C4-2B (cell line): ENCODE results near the gene IGLL1.
"Not testable (repeated sequence)": the region's sequence is repeated elsewhere in the genome, so short reads cannot be mapped to it uniquely, and the experiment has no call there.

Experiments
- H3K27ac ChIP-seq: fragments of 450-650 bp; 2 replicates; pipeline ENCODE4 v1.5.1; 2017
- CTCF ChIP-seq: fragments of 450-650 bp; conservative IDR thresholded peaks from 2 replicates; pipeline ENCODE4 v1.5.1; 2017; ENCODE audit warnings: mild to moderate bottlenecking
- ZFX ChIP-seq: fragments of 450-650 bp; IDR thresholded peaks from 2 replicates; pipeline ENCODE4 v1.6.1; 2017

The IGLL1 gene

DNA sequence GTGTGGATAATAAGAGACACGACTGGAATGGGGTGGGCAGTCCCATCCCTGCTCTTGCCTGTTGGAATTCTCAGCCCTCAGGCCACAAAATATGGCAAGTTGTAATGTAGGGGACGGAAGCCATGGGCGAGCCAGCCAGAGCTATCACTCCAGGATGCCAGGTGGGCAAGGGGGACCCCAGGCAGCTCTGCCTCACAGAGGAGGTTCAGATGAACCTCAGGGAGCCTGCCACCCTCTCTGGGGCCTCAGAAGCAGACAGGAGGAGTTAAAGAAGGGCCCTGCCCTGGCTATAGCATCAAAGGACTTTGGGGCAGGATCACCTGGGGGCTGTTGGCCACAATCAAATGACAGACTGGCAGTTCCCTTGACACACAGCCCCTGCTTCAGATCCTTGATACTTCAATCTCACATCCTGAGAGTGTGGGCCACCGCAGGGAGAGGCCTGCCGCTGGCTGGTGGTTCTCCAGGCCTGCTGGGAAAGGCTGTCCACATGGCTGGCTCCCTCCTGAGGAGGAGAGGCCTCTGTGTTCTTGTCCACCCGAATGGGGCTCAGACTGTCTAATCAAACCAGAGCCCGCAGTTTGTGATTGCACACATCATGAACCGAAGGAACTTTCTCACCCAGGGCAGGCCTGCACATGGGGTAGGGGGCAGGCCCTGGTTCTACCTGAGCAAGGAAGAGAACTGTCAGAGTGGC lies 31.4 kb downstream of the IGLL1 start:
- TF ChIP-seq ZFX (no peak), CTCF (no peak)
- no peak overlapping the region for H3K27ac ChIP-seq

DNA sequence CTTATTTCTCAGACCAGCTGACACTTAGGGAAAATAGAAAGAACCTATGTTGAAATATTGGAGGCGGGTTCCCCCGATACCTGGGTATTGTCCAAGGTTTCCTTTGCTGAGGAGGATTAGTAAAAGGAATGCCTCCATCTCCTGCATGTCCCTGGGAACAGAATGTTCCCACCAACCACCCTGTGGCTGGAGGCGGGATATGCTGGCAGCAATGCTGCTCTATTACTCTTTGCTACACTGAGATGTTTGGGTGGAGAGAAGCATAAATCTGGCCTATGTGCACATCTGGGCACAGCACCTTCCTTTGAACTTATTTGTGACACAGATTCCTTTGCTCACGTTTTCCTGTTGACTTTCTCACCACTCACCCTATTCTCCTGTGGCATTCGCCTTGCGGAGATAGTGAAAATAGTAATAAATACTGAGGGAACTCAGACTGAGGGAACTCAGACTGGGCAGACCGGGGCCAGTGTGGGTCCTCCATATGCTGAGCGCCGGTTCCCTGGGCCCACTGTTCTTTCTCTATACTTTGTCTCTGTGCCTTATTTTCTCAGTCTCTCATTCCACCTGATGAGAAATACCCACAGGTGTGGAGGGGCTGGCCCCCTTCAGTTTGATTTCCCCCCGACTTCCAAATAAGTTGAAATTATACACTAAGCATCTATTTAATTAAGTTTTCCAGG lies 32.1 kb downstream of the IGLL1 start:
- TF ChIP-seq CTCF (no peak), ZFX (no peak)
- H3K27ac ChIP-seq: no peak overlapping the region

- not testable (repeated sequence) for H3K27ac ChIP-seq
Observed at GRCh38 chr22:23547382-23547781, 32.7 kb downstream of the IGLL1 start.

DNA sequence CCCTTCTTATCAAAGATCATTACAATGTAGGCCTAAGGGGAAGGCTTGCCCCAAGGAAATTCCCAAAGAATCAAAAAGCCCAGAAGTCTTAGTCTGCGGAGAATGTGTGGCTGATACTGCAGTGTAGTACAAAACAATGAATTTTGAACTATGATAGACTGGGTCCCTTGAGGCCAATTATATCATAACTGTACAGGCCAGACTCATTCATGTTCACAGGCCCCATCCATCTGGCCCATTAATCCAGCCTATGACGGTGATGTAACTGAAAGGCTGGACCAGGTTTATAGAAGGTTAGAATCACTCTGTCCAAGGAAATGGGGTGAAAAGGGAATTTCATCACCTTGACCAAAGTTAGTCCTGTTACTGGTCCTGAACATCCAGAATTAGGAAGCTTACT lies 35.2 kb downstream of the IGLL1 start:
- no peak for TF ChIP-seq CTCF
- no peak for TF ChIP-seq ZFX
- H3K27ac ChIP-seq: no peak overlapping the region

- H3K27ac ChIP-seq: not testable (repeated sequence)
Observed at GRCh38 chr22:23543506-23544000, 36.5 kb downstream of the IGLL1 start.

- no peak overlapping the region for H3K27ac ChIP-seq
- TF ChIP-seq ZFX (no peak), CTCF (no peak)
Observed at GRCh38 chr22:23542933-23543332, 37.2 kb downstream of the IGLL1 start.

GRCh38 chr22:23542391-23542790 lies 37.7 kb downstream of the IGLL1 start:
- not testable (repeated sequence) for H3K27ac ChIP-seq

- peak; percentile 63 for TF ChIP-seq CTCF
- H3K27ac ChIP-seq: not testable (repeated sequence)
Observed at GRCh38 chr22:23541849-23542281, 38.2 kb downstream of the IGLL1 start.

GRCh38 chr22:23540837-23541236 lies 39.3 kb downstream of the IGLL1 start:
- H3K27ac ChIP-seq: not testable (repeated sequence)
